Gastrocnemius medialis (tissue), 4 donors: ENCODE data around the gene DISP2.

ENCODE experiments used
- POLR2A ChIP-seq, 2 donors: fragments of 450-650 bp; IDR thresholded peaks; one replicate each; pipeline ENCODE4 v1.6.1; 2017; ENCODE audit warnings: antibody characterized with exemption in 2 of 2, mild to moderate bottlenecking in 2 of 2, moderate library complexity in 2 of 2
- TF ChIP-seq, protein P1 (sequence below), 5 experiments: fragments of 450-650 bp in 3 of 5; fragments of 200-600 bp in 2 of 5; sonication (generic) in 2 of 5; IDR thresholded peaks in 4 of 5; conservative IDR thresholded peaks in 1 of 5; 1 replicate in 4 of 5; 2 replicates in 1 of 5; pipeline ENCODE4 v1.5.1; 2016 to 2019; ENCODE audit warnings: antibody characterized with exemption in 5 of 5, mild to moderate bottlenecking in 3 of 5, moderate library complexity in 3 of 5

DNA sequence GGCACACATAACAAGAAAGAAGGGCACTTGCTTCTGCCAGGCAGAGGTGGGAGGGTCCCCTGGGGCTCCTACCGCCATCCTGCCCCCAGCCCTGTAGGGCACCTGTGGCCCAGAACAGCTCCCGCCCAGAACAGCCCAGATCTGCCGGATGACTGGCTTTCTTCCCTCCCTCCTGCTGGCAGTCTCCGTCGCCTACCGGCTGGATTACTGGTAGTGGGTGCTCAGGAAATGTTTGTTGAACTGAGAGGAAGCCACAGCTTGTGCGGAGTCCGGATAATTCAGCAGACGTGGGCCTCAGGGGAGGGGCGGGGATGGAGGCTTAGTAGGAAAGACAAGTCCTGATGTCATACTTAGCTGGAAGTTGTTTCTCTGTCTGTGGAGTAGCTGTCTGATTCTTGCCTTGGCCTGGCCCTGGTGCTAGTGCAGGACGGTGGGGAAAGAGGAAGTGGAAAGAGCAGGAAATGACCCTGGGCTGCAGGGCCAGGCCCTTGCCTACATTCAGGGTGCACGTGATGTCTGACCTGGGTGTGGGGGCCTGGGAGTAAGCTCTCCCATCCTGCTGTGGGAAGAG lies 24.0 kb upstream of the DISP2 start:
- TF ChIP-seq, protein P1, sequence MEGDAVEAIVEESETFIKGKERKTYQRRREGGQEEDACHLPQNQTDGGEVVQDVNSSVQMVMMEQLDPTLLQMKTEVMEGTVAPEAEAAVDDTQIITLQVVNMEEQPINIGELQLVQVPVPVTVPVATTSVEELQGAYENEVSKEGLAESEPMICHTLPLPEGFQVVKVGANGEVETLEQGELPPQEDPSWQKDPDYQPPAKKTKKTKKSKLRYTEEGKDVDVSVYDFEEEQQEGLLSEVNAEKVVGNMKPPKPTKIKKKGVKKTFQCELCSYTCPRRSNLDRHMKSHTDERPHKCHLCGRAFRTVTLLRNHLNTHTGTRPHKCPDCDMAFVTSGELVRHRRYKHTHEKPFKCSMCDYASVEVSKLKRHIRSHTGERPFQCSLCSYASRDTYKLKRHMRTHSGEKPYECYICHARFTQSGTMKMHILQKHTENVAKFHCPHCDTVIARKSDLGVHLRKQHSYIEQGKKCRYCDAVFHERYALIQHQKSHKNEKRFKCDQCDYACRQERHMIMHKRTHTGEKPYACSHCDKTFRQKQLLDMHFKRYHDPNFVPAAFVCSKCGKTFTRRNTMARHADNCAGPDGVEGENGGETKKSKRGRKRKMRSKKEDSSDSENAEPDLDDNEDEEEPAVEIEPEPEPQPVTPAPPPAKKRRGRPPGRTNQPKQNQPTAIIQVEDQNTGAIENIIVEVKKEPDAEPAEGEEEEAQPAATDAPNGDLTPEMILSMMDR (IDR thresholded peaks at IDR 0.05 in 4 of 5, conservative IDR thresholded peaks at IDR 0.05 in 1 of 5): no peak
- TF ChIP-seq POLR2A (IDR thresholded peaks at IDR 0.05): no peak
